Measurements from ENCODE around the gene GDI1.

Gene GDI1

DNA sequence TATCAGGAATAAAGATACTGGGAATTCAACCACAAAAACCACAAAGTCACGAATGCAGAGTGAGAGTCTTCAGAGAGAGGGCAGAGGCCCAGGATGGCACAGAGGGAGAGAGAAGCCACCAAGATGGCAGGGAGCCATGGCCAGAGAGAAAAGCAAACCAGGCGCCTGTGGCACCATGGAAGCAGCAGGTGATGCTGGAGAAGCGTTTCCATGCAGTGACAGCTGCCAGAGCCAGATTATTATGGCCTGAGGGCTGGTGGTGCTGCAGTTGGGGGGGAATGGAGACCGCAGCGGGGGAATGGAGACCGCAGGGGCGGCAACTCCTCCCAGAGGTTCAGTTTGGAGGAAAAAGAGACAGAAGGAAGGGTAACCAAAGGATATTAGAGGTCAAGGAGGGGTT is 19.8 kb upstream of the GDI1 start:
- FAIRE-seq, result no peak
- DNase-seq (ENCODE audit: insufficient read length), result no peak
- TF ChIP-seq POLR2AphosphoS5 (IDR thresholded peaks at IDR 0.05; ENCODE audit: low read depth, low read length) (no peak), POLR2A (IDR thresholded peaks at IDR 0.05; ENCODE audit: low read depth, low read length) (no peak), TAF1 (IDR thresholded peaks at IDR 0.05; ENCODE audit: borderline replicate concordance, low read depth, low read length) (no peak)

DNA sequence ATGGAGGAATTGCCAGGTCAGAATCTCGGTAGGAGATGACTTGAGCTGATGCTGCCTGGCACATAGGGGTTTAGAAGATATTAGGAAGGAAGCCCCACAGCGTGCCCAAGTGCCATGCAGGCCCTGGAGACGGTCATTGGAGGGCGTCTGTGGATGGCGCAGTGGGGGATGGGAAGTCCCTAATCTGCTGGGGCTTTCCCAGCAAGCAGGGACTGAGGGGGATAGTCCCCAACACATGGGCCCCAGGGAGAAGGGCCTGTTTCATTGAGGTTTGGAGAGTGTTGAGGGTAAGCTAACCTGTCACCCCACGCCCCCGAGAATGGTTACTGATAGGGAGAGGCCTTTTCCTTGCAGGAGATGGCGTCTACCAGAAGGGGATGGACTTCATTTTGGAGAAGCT is 17.8 kb upstream of the GDI1 start:
- no peak for DNase-seq (ENCODE audit: insufficient read length)
- no peak for FAIRE-seq
- TF ChIP-seq TAF1 (IDR thresholded peaks at IDR 0.05; ENCODE audit: borderline replicate concordance, low read depth, low read length) (no peak), POLR2AphosphoS5 (IDR thresholded peaks at IDR 0.05; ENCODE audit: low read depth, low read length) (no peak), POLR2A (IDR thresholded peaks at IDR 0.05; ENCODE audit: low read depth, low read length) (no peak)

DNA sequence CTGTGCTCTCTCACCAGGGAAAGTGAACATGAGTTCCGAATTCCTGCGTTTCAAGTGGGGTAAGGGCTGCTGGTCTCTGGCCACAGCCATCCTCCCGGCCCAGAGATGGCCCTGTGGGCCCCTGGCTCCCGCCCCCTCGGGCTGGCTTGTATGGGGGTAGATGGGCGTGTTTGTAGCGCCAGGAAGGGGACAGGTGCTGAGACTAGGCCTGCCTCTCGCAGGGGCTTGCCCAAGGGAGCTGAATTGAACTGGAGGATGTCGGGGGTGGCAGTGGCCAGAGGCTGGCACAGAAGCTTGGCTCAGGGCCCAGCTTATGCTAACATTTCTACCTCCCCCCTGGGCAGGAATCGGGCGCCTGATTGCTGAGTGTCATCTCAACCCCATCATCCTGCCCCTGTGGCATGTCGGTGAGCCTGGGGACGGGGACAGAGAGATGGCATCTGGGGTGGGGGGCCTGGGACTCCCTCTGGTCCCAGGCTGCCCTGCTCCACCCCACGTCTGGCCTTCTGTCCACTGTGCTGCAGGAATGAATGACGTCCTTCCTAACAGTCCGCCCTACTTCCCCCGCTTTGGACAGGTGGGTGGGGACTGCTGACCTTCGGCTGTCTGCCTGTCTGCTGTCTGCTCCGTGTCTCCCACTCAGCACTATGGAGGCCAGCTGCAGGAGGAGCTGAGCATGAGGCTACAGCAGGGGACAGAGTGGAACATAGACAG is 17.1 kb upstream of the GDI1 start:
- FAIRE-seq (no peak), DNase-seq (ENCODE audit: insufficient read length) (no peak)
- TF ChIP-seq POLR2AphosphoS5 (IDR thresholded peaks at IDR 0.05; ENCODE audit: low read depth, low read length) (no peak), TAF1 (IDR thresholded peaks at IDR 0.05; ENCODE audit: borderline replicate concordance, low read depth, low read length) (no peak), POLR2A (IDR thresholded peaks at IDR 0.05; ENCODE audit: low read depth, low read length) (no peak)

DNA sequence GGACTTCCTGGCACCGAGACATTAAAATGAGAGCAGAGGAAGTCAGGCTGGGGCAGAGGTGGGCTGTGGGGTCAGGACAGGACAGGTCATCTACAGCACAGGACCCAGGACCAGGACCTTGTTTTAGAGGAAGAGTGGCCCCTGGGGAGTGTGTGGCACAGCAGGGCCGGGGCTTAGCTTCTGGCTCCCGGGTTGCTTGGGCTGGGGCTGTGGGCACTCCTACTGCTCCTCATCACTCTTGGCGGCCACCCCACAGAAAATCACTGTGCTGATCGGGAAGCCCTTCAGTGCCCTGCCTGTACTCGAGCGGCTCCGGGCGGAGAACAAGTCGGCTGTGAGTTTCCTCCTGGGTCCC is 16.6 kb upstream of the GDI1 start:
- TF ChIP-seq POLR2A (IDR thresholded peaks at IDR 0.05; ENCODE audit: low read depth, low read length), result no peak
- TF ChIP-seq POLR2AphosphoS5 (IDR thresholded peaks at IDR 0.05; ENCODE audit: low read depth, low read length), result no peak
- TF ChIP-seq TAF1 (IDR thresholded peaks at IDR 0.05; ENCODE audit: borderline replicate concordance, low read depth, low read length), result no peak
- no peak for FAIRE-seq

DNA sequence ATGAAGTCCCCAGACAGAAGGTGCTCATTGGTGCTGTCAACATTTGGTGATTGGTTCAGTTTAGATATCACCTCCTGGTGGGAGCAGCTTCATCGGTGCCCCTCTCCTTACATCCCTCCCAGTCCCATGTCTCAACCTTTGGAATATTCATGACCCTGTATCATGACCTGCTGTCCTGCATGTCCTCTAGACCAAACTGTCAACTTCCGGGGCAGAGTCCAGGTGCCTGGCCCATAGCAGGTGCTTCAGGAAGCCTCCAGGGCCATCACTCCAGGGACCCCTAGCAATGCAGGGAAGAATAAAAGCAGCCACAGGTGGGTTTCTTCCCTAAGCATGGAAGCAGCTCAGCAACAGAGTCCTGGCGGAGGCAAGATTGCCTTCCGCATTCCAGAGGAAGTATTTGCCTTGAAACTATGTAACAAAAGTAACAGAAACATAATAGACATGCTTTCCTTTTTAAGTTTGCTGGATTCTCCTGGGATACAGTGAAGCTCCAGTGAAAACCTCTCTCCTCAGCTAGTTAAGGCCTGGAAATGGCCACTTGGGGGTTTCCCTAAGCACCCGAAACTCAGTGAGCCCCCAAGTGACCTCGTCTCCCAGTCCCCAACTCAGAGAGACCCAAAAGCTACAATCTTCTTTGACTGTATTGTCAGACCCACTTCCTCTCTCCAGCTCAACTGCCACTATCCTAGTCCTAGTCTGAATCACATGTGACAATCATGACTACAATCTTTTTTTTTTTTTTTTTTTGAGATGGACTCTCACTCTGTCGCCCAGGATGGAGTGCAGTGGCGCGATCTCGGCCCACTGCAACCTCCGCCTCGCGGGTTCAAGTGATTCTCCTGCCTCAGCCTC is 9.8 kb upstream of the GDI1 start:
- TF ChIP-seq POLR2AphosphoS5 (IDR thresholded peaks at IDR 0.05; ENCODE audit: low read depth, low read length) (no peak), POLR2A (IDR thresholded peaks at IDR 0.05; ENCODE audit: low read depth, low read length) (no peak), TAF1 (IDR thresholded peaks at IDR 0.05; ENCODE audit: borderline replicate concordance, low read depth, low read length) (no peak)
- FAIRE-seq (no peak), DNase-seq (ENCODE audit: insufficient read length) (no peak)

More for the DNA sequence above, 16.6 kb upstream of the GDI1 start:
- no peak for DNase-seq (ENCODE audit: insufficient read length)

DNA sequence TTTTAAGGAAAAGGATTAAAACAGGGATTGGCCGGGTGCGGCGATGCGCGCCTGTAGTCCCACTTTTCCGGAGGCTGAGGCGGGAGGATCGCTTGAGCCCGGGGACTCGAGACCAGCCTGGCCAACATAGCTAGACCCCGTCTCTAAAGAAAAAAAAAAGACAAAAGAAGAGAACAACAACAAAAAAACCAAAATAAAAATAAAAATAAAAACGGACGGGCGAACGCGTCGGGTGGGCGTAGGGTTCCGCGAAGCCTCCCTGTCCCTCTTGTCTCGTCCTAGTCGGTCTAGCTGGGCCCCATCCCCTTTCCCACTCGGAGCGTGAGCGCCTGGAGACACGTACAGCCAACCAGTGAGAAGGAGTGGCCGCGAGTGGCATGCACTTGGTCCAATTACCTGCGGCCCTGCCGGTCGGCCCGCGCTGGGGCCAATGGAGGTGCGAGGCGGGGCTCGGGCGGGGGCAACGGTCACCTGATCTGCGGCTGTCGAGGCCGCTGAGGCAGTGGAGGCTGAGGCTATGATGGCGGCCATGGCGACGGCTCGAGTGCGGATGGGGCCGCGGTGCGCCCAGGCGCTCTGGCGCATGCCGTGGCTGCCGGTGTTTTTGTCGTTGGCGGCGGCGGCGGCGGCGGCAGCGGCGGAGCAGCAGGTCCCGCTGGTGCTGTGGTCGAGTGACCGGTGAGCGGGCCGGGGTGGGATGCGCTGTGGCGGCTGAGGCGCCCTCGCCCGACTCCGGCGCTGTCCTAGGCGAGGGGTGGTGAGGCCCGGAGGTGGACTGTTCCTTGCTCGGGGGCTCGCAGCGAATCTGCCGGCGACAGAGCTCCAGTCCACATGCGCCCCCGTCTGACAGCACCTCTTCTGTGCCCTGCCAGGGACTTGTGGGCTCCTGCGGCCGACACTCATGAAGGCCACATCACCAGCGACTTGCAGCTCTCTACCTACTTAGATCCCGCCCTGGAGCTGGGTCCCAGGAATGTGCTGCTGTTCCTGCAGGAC is 8.5 kb upstream of the GDI1 start, which contains the start of gene ATP6AP1:
Gene ATP6AP1, plus strand, starts transcription at position 502 of the 996 bp plus-strand sequence. Its CDS starts 16 bp downstream, at position 518.
- peak; percentile 94 for FAIRE-seq

DNA sequence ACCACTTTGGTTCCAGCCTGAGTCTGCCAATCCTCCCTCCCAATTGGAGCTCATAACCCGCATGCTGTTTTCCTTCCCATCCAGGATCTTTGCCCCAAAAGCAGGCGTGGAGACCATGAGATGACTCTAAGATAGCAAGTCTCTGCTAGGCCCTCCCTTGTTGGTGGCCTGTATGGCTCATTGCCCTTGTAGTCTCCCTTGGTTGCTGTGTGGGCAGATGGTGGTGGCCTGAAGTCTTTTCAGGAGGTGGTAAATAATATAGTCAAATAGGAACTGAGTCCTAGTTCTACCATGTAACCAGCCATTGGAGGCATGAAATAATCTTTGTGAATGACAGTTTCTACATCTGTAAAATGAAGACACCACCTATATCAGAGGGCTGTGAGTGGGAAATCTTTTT is 7.2 kb upstream of the GDI1 start:
- no peak for TF ChIP-seq POLR2A (IDR thresholded peaks at IDR 0.05; ENCODE audit: low read depth, low read length)
- TF ChIP-seq POLR2AphosphoS5 (IDR thresholded peaks at IDR 0.05; ENCODE audit: low read depth, low read length), result no peak
- no peak for TF ChIP-seq TAF1 (IDR thresholded peaks at IDR 0.05; ENCODE audit: borderline replicate concordance, low read depth, low read length)
- DNase-seq (ENCODE audit: insufficient read length) (no peak), FAIRE-seq (no peak)

More for the DNA sequence above, 8.5 kb upstream of the GDI1 start, which contains the start of gene ATP6AP1:
- DNase-seq (ENCODE audit: insufficient read length), result peak; percentile 85
- peak; percentile 57; the same call in 1 of the 2 replicates for TF ChIP-seq POLR2A (IDR thresholded peaks at IDR 0.05; ENCODE audit: low read depth, low read length)
- no peak for TF ChIP-seq POLR2AphosphoS5 (IDR thresholded peaks at IDR 0.05; ENCODE audit: low read depth, low read length)

DNA sequence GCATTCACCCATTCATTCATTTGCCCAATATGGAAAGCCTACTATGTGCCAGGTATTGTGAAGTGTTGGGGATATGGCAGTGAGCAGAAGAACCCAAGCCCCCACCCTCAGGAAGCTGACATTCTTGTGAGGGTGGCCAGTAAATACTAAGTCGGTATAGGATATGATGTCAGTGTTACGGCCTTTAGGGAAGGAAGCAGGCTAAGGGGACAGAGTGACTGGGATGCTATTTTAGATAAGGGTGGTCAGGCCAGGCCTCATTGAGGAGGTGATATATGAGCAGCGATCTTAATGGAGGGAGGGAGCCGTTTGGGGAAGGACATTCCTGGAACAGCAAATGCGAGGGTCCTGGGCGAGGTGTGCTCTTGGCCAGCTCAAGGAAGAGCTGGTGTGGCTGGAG is 6.5 kb upstream of the GDI1 start:
- no peak for FAIRE-seq
- no peak for TF ChIP-seq POLR2A (IDR thresholded peaks at IDR 0.05; ENCODE audit: low read depth, low read length)
- no peak for TF ChIP-seq POLR2AphosphoS5 (IDR thresholded peaks at IDR 0.05; ENCODE audit: low read depth, low read length)
- TF ChIP-seq TAF1 (IDR thresholded peaks at IDR 0.05; ENCODE audit: borderline replicate concordance, low read depth, low read length), result no peak

DNA sequence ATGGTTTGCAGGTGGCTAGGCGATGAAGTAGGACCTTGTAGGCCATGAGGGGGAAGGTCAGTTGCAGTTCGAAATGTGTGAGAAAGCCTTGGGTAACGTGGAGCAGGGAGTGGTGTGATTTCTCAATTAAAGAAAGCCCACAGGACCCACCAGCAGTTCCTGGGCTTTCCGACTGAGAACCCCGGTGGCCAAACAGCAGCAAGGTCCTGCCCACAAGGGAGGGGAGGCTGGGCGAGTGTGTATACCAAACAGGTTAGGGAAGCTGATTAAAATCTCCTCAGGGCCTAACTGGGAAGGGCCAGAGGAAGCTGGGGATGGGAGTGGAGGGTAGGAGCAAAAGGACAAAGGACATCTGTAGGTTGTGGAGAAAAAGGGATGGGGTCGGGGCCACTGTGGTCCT is 6.0 kb upstream of the GDI1 start:
- DNase-seq (ENCODE audit: insufficient read length), result no peak
- no peak for TF ChIP-seq POLR2A (IDR thresholded peaks at IDR 0.05; ENCODE audit: low read depth, low read length)
- no peak for TF ChIP-seq POLR2AphosphoS5 (IDR thresholded peaks at IDR 0.05; ENCODE audit: low read depth, low read length)
- TF ChIP-seq TAF1 (IDR thresholded peaks at IDR 0.05; ENCODE audit: borderline replicate concordance, low read depth, low read length), result no peak

More for the DNA sequence above, 6.5 kb upstream of the GDI1 start:
- DNase-seq (ENCODE audit: insufficient read length), result no peak

DNA sequence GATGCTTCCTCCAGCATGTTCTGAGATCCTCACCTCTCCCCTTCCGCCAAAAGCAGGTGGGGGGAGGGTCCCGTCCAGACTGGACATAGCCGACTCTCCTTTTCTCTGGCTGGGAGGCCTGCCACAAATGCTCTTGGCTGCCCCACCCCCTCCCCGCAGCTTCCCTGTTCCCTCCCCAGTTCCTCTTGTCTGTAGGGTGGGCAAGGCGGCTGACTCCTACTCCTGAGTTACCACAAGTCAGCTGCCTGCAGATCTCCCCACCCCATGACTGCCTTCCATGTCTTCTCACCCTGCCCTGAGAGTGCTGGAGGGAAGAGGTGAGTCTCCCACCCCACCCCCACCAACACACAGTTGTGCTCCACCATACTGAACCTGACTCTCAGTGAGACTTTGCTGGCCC is 5.6 kb upstream of the GDI1 start:
- no peak for FAIRE-seq

More for the DNA sequence above, 6.0 kb upstream of the GDI1 start:
- FAIRE-seq, result no peak

DNA sequence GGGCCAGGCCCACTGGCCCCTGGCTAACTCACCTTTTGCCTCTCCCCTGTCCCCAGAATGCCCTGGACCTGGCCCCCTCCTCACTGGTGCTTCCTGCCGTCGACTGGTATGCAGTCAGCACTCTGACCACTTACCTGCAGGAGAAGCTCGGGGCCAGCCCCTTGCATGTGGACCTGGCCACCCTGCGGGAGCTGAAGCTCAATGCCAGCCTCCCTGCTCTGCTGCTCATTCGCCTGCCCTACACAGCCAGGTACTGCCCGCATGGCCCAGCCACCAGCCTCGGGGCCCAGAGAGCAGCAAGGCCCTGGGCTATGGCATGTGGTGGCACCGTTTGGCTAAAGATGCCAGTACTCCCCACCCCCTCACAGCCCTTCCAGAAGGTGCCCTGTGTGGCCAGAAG is 4.7 kb upstream of the GDI1 start:
- no peak for FAIRE-seq
- DNase-seq (ENCODE audit: insufficient read length), result no peak
- TF ChIP-seq POLR2AphosphoS5 (IDR thresholded peaks at IDR 0.05; ENCODE audit: low read depth, low read length), result no peak
- no peak for TF ChIP-seq POLR2A (IDR thresholded peaks at IDR 0.05; ENCODE audit: low read depth, low read length)
- TF ChIP-seq TAF1 (IDR thresholded peaks at IDR 0.05; ENCODE audit: borderline replicate concordance, low read depth, low read length), result no peak

More for the DNA sequence above, 5.6 kb upstream of the GDI1 start:
- no peak for DNase-seq (ENCODE audit: insufficient read length)
- TF ChIP-seq POLR2AphosphoS5 (IDR thresholded peaks at IDR 0.05; ENCODE audit: low read depth, low read length) (no peak), TAF1 (IDR thresholded peaks at IDR 0.05; ENCODE audit: borderline replicate concordance, low read depth, low read length) (no peak), POLR2A (IDR thresholded peaks at IDR 0.05; ENCODE audit: low read depth, low read length) (no peak)
